Rectal smooth muscle tissue (tissue), 1 donor: ENCODE results near the gene SLC5A5.

Experiments used
- H3K27ac ChIP-seq: one replicate; pipeline ENCODE4 v1.7.0; 2013; ENCODE audit warnings: low read depth, low read length, inconsistent platforms
- H3K27me3 ChIP-seq: one replicate; pipeline ENCODE4 v1.7.0; 2013; ENCODE audit warnings: low read length; ENCODE audit not compliant: control insufficient read depth, insufficient read depth
- H3K36me3 ChIP-seq: one replicate; pipeline ENCODE4 v1.7.0; 2013; ENCODE audit warnings: low read length; ENCODE audit not compliant: control insufficient read depth, insufficient read depth
- H3K4me1 ChIP-seq: one replicate; pipeline ENCODE4 v1.7.0; 2013; ENCODE audit warnings: low read length; ENCODE audit not compliant: control insufficient read depth, insufficient read depth
- H3K4me3 ChIP-seq: one replicate; pipeline ENCODE4 v1.7.0; 2013; ENCODE audit warnings: low read length
- H3K9ac ChIP-seq: one replicate; pipeline ENCODE4 v1.7.0; 2013; ENCODE audit warnings: low read length

Gene SLC5A5

GRCh38 chr19:17871878-17872250, at the start of gene SLC5A5:
Gene SLC5A5, plus strand, starts transcription at chr19:17871945. Its CDS starts 375 bp downstream, at chr19:17872320.
- Histone ChIP-seq H3K4me1 (no peaks in the 10 kb centered on the region), H3K27ac (no peak within 1 kb of the TSS), H3K4me3 (peak within 1 kb of the TSS; percentile 15), H3K9ac (no peak within 1 kb of the TSS), H3K36me3 (no peaks in the 10 kb centered on the region), H3K27me3 (peaks cover 23% of the 10 kb centered on the region)

GRCh38 chr19:17824339-17824738, 47.4 kb upstream of the SLC5A5 start:
- H3K9ac ChIP-seq = no peak overlapping the region
- no peak overlapping the region for H3K4me3 ChIP-seq
- H3K27me3 ChIP-seq = peaks cover 5% of the 10 kb centered on the region
- H3K36me3 ChIP-seq = no peaks in the 10 kb centered on the region
- no peaks in the 10 kb centered on the region for H3K4me1 ChIP-seq
- no peak overlapping the region for H3K27ac ChIP-seq

- no peak overlapping the region for H3K9ac ChIP-seq
- peaks cover 5% of the 10 kb centered on the region for H3K27me3 ChIP-seq
- no peaks in the 10 kb centered on the region for H3K4me1 ChIP-seq
- no peaks in the 10 kb centered on the region for H3K36me3 ChIP-seq
- no peak overlapping the region for H3K4me3 ChIP-seq
- no peak overlapping the region for H3K27ac ChIP-seq
Observed at GRCh38 chr19:17826508-17827056, 45.2 kb upstream of the SLC5A5 start.

GRCh38 chr19:17829855-17830566, 41.7 kb upstream of the SLC5A5 start:
- H3K4me1 ChIP-seq = no peaks in the 10 kb centered on the region
- H3K36me3 ChIP-seq = no peaks in the 10 kb centered on the region
- H3K4me3 ChIP-seq = peak overlapping the region; percentile 52
- no peak overlapping the region for H3K27ac ChIP-seq
- H3K9ac ChIP-seq = no peak overlapping the region
- H3K27me3 ChIP-seq = peaks cover 4% of the 10 kb centered on the region

DNA sequence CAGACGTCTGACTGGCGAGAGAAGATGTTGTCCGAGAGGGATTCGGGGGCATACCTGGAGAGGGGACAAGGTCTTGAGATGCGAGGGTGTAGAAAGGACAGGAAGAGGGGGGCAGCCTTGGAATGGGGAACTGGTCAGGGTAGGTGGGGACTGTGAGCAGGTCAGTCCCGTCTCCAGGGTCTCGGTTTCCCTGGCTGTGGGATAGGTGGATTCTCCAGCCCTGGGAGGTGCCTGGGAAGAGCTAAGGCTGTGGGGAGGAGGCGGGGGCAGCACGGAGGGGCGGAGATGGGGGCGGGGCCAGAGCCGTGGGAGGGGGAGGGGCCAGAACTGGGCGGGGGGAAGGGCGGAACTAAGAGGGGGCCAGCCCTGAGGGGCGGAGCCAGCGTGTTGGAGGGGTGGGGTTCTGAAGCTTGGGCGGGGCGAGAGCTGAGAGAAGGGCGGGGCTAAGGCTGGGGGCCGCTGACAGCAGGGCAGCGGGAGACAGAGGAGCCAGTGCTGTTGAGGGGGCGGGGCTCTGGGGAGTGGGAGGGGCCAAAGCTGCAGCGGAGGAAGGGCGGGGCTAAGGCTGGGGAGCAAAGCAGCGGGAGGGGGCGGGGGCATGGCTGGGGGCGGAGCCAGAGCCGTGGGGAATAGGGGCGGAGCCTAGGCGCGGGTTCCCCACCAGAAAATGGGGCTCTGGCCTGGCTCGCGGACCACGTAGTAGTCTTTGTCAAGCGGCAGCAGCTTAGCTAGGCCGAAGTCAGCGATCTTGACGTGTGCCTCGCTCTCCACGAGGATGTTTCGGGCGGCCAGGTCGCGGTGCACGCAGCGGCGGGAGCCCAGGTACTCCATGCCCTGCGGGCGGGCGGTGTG, 41.0 kb upstream of the SLC5A5 start:
- Histone ChIP-seq H3K9ac (no peak overlapping the region), H3K27me3 (no peaks in the 10 kb centered on the region), H3K27ac (no peak overlapping the region), H3K36me3 (no peaks in the 10 kb centered on the region), H3K4me3 (peak overlapping the region; percentile 52), H3K4me1 (no peaks in the 10 kb centered on the region)

DNA sequence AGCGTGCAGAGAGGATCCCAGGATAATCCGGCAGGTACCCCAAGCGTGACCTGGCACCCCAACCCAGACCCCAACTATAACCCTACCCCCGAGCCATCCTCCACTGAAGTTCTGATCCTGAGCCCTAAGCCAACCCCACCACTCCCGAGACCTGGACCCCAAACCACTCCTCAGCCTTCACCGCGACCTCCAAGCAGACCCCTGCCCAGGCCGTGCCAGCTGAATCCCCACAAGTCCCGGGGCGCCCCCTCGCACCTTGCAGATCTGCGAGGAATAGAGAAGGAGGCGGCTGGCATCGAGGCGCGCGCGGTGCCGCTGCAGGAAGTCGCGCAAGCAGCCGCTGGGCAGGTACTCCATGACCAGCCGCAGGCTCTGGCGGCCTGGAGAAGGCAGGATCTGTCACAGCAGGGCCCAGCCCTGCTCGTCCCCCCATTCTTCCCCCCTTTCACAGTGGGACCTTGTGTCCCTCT, 40.3 kb upstream of the SLC5A5 start:
- Histone ChIP-seq H3K36me3 (no peaks in the 10 kb centered on the region), H3K4me1 (no peaks in the 10 kb centered on the region), H3K27ac (no peak overlapping the region), H3K27me3 (no peaks in the 10 kb centered on the region), H3K4me3 (peak overlapping the region; percentile 14), H3K9ac (no peak overlapping the region)

GRCh38 chr19:17832443-17833208, 39.1 kb upstream of the SLC5A5 start:
- no peak overlapping the region for H3K9ac ChIP-seq
- no peak overlapping the region for H3K27ac ChIP-seq
- no peaks in the 10 kb centered on the region for H3K27me3 ChIP-seq
- no peaks in the 10 kb centered on the region for H3K4me1 ChIP-seq
- H3K4me3 ChIP-seq = no peak overlapping the region
- H3K36me3 ChIP-seq = no peaks in the 10 kb centered on the region

GRCh38 chr19:17834350-17835181, 37.2 kb upstream of the SLC5A5 start:
- H3K36me3 ChIP-seq = peaks cover 2% of the 10 kb centered on the region
- no peaks in the 10 kb centered on the region for H3K27me3 ChIP-seq
- H3K4me3 ChIP-seq = no peak overlapping the region
- H3K4me1 ChIP-seq = no peaks in the 10 kb centered on the region
- H3K9ac ChIP-seq = no peak overlapping the region
- no peak overlapping the region for H3K27ac ChIP-seq

DNA sequence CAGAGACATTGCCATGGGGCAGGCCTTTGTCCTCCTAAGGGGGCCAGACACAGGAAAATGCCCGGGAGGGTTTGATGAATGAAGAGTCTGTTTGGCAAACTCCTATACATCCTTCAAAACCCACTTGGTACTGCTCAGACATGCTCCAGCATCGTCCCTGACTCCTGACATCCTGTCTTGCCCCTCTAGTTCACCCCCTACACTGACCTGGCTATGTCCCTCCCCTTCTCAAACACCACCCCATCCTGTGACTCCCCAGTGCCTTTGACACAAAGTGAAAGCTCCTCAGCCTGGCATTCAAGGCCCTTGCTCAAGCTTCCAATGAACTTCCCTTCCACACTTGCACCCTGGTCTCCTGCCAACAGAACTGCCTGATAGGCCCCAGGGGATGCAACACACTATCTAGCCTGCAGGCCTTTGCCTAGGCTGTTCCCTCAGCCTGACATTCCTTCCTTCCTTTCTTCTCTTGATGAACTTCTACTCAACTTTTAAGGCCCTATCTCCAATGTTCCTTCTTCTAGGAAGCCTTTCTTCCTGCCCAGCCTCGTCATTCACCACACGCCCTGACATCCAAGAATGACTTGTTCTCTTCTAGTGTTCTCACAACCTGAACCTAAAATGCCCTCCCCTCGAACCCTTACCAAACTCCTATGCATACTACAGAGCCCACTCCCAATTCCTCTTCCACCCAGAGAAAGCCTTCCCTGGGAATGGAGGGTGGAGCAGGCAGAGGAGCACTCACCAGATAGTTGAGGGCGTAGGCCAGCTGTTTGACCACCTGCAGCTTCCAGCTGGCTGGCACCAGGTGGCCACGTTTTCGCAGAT, 36.4 kb upstream of the SLC5A5 start:
- Histone ChIP-seq H3K4me3 (no peak overlapping the region), H3K27me3 (no peaks in the 10 kb centered on the region), H3K27ac (no peak overlapping the region), H3K4me1 (no peaks in the 10 kb centered on the region), H3K36me3 (peaks cover 2% of the 10 kb centered on the region), H3K9ac (no peak overlapping the region)

DNA sequence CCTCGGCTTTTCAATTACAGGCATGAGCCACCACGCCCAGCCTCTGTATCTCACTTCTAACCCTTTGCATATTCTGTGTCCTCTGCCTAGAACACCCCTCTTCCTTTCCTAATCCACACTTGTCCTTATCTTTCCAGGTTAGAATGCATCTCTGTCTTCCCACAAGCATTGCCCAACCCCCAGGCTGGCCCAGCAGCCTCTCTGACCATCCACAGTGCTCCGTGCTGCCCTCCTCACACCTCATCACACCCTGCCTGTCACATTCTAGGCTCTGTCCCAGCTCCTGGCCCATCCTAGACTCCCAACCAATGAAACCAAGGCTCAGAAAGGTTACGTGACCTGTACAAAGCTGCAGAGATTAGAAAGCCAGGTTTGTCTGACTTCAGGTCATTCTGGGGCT, 35.2 kb upstream of the SLC5A5 start:
- Histone ChIP-seq H3K4me1 (no peaks in the 10 kb centered on the region), H3K36me3 (peaks cover 2% of the 10 kb centered on the region), H3K27ac (no peak overlapping the region), H3K4me3 (no peak overlapping the region), H3K9ac (no peak overlapping the region), H3K27me3 (peaks cover 5% of the 10 kb centered on the region)

DNA sequence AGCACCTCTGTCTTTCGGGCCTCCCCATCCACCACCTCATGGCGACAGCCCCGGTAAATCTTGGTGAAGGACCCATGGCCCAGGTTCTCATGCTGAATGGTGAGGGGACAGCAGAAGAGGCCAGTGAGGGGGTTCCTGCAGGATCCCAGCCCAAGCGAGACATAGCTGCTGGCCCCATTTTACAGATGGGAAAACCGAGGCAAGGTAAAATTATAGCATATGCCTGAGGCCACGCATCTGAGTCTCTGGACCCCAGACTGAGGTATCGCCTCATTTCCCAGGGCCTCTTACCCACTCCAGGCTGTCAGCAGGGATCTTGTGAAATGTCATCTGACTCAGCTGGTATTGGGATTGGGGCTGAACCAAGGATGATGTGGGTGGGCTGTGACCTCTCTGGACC, 33.8 kb upstream of the SLC5A5 start:
- Histone ChIP-seq H3K4me3 (no peak overlapping the region), H3K36me3 (peaks cover 2% of the 10 kb centered on the region), H3K4me1 (no peaks in the 10 kb centered on the region), H3K27me3 (peaks cover 5% of the 10 kb centered on the region), H3K27ac (no peak overlapping the region), H3K9ac (no peak overlapping the region)
